GM11168 (cell line): ENCODE measurements around the gene ITGB6.
"Not testable (repeated sequence)": the region's sequence is repeated elsewhere in the genome, so short reads cannot be mapped to it uniquely, and the experiment has no call there.

ENCODE experiments used
- in situ Hi-C: fragments of 300-500 bp; cut with MboI; formaldehyde crosslinking; loops from one replicate; pipeline ENCODE4 v1.12.0; 2022; ENCODE audit warnings: low sequenced_read_pairs; ENCODE audit not compliant: unreplicated experiment

ITGB6 gene

DNA sequence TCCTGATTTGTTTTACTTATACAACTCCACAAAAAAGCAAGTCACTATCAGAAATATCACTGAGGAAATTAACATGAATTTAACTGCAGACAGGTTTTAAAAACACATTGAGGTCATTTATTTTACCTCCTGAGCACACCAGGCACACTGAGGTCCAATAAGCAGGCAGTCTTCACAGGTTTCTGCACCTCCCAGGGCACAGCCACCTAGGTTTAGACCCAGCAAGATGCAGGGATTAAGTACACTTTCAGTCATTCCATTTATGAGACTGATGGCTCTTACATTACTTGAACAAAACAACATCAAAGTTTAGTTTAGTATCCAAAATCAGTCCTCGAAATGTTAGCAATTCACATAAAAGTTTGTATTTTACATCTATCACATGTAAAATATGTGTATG lies 1.0 kb downstream of the ITGB6 start:
- in situ Hi-C loops, result no loop called here

GRCh38 chr2:160197587-160197986 lies 2.5 kb downstream of the ITGB6 start:
- in situ Hi-C loops, result no loop called here

DNA sequence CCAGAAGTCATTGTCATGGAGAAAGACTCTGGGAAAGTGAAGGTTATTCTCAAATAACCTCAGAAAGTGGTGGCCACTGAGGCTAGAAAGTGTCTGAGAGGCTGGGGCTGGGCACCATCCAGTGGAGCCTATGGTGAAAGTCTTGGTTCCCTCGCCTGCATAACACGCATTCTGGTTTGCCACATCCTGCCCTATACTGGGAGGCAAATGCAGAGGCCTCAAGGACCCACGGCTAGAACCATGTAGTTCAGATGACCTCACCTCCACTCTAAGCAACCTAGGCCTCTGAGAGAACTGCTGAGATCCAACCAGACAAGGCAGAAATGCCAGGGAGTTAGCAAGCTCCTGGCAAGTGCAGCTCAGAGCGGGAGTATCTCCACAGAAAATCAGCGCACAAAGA lies 5.1 kb downstream of the ITGB6 start:
- in situ Hi-C loops, result no loop called here

GRCh38 chr2:160194351-160194750 lies 5.7 kb downstream of the ITGB6 start:
- in situ Hi-C loops, result no loop called here

- in situ Hi-C loops, result not testable (repeated sequence)
These were observed 18.8 kb downstream of the ITGB6 start for GRCh38 chr2:160181146-160181836.

DNA sequence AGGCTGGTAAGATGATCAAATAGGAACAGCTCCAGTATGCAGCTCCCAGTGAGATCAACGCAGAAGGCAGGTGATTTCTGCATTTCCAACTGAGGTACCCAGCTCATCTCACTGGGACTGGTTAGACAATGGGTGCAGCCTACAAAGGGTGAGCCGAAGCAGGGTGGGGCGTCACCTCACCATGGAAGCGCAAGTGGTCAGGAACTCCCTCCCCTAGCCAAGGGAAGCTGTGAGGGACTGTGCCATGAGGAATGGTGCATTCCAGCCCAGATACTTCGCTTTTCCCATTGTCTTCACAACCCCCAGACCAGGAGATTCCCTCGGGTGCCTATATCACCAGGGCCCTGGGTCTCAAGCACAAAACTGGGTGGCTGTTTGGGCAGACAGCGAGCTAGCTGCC lies 19.4 kb downstream of the ITGB6 start:
- in situ Hi-C loops, result not testable (repeated sequence)

GRCh38 chr2:160180172-160180571 lies 19.9 kb downstream of the ITGB6 start:
- in situ Hi-C loops, result no loop called here

GRCh38 chr2:160175169-160176134 lies 24.6 kb downstream of the ITGB6 start:
- in situ Hi-C loops, result no loop called here

- in situ Hi-C loops, result no loop called here
These were observed 25.8 kb downstream of the ITGB6 start for GRCh38 chr2:160174322-160174721.

GRCh38 chr2:160169988-160170387 lies 30.1 kb downstream of the ITGB6 start:
- in situ Hi-C loops, result no loop called here

DNA sequence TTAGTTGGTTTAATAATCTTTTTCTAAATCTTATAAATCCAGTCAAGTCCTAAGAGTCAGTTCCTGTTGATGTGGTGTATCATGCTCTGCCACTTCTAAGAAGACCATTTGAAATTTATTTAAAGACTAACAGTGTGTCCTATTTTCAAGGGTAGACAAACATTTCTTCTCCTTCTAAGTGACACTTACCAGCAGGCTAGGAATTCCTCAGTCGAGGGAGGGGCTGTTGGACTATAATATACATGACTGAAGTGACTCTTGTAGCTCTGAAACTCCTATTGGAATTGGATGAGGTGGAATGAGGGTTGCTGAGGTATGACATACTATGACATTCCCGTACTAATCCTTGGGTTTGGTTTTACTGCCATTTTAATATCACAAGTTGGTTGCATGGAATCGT lies 30.6 kb downstream of the ITGB6 start:
- in situ Hi-C loops, result no loop called here

GRCh38 chr2:160168878-160169277 lies 31.2 kb downstream of the ITGB6 start:
- in situ Hi-C loops, result no loop called here

- in situ Hi-C loops, result no loop called here
These were observed 32.9 kb downstream of the ITGB6 start for GRCh38 chr2:160167089-160167740.

- in situ Hi-C loops, result no loop called here
These were observed 34.1 kb downstream of the ITGB6 start for GRCh38 chr2:160165996-160166395.

GRCh38 chr2:160165081-160165480 lies 35.0 kb downstream of the ITGB6 start:
- in situ Hi-C loops, result no loop called here

- in situ Hi-C loops, result no loop called here
These were observed 41.9 kb downstream of the ITGB6 start for GRCh38 chr2:160157861-160158829.

DNA sequence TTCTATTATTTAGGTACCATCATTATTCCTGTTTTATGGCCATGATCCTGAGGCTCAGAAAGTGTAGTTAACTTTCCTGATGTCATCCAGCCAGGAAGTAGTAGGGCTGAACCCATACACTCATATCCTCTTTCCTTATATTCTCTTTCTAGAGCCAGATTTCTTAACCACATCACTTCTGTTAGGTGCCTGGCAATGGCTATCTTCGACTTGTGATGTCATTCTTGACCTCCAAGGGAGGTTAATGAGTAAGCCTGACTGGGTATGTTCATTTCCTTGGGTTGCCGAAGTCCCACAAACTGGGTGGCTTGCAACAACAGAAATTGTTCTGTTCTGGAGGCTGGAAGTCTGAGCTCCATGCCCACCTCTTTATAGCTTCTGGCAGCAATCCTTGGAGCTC lies 43.4 kb downstream of the ITGB6 start:
- in situ Hi-C loops, result no loop called here

DNA sequence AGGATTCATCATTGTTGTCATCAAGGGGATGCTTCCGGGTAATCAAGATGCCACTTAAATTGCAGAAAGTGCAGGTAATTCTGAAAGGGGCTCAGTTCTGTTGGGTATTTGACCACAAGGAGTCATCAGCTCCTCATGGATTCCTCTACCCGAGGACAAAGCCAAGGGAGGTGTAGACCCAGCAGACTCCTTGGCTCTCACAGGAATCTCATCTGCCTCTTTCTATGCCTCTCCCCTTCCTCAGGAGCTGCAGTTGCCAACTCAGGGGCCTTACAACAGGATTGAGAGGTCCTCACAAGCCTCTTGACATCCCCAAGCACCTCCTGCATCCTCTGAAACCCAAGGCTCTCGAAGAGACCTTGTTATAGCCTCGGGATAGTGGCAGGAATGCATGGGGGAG lies 44.0 kb downstream of the ITGB6 start:
- in situ Hi-C loops, result no loop called here

GRCh38 chr2:160148419-160148818 lies 51.7 kb downstream of the ITGB6 start:
- in situ Hi-C loops, result not testable (repeated sequence)

- in situ Hi-C loops, result no loop called here
These were observed 54.6 kb downstream of the ITGB6 start for GRCh38 chr2:160145471-160145870.
